Naive thymus-derived CD4-positive, alpha-beta T cell (primary cell): ENCODE results near the gene ECI1. TPM values are rescaled to one million over a fixed set of nuclear protein-coding genes. Genes with fewer than 3 reads are reported as not detected.
A peak's percentile ranks its signal among the peaks of the same experiment; 100 is the strongest.

ENCODE experiments used
- ATAC-seq: fragments of 150-1000 bp; cut with Tn5 transposase; 2 replicates; pipeline ENCODE4 v1.10.0; 2021; ENCODE audit warnings: mild to moderate bottlenecking, moderate library complexity
- CTCF ChIA-PET: fragments of 350-600 bp; sonication (Branson Sonifier 250); formaldehyde crosslinking; loops from one replicate; lab custom pipeline; 2021; ENCODE audit warnings: antibody characterized with exemption; lab: Charles Lee
- POLR2A ChIA-PET: fragments of 350-600 bp; sonication (Branson Sonifier 250); formaldehyde crosslinking; loops from one replicate; lab custom pipeline; 2021; ENCODE audit warnings: antibody characterized with exemption, inconsistent platforms; lab: Charles Lee
- DNase-seq, 9 donors: peaks; one replicate each; pipeline versions ENCODE4 v3.0.0 to v3.0.0-alpha.2; 2020 to 2022; ENCODE audit warnings: mixed read lengths in 1 of 9
- H3K27ac ChIP-seq: one replicate; pipeline ENCODE4 v1.7.0; 2013; ENCODE audit warnings: mild to moderate bottlenecking, low read depth, low read length, moderate library complexity
- H3K27me3 ChIP-seq, 2 donors: one replicate each; pipeline ENCODE4 v1.7.0; 2013; ENCODE audit warnings: low read length in 2 of 2, mild to moderate bottlenecking in 2 of 2, moderate library complexity in 2 of 2; ENCODE audit not compliant: control insufficient read depth in 2 of 2, insufficient read depth in 2 of 2
- H3K36me3 ChIP-seq, 3 experiments: 1 replicate in 2 of 3; 2 replicates in 1 of 3; pipeline ENCODE4 v1.7.0; 2013; ENCODE audit warnings: low read length in 3 of 3, mild to moderate bottlenecking in 3 of 3, moderate library complexity in 1 of 3; ENCODE audit not compliant: insufficient read depth in 3 of 3, control insufficient read depth in 2 of 3
- H3K4me1 ChIP-seq, 2 donors: one replicate each; pipeline ENCODE4 v1.7.0; 2013; ENCODE audit warnings: low read length in 2 of 2, mild to moderate bottlenecking in 2 of 2, moderate library complexity in 1 of 2; ENCODE audit not compliant: control insufficient read depth in 2 of 2, insufficient read depth in 2 of 2
- H3K4me3 ChIP-seq: 2 replicates; pipeline ENCODE4 v1.7.0; 2013; ENCODE audit warnings: mild to moderate bottlenecking, low read length
- H3K9me3 ChIP-seq, 3 experiments: 1 replicate in 2 of 3; 2 replicates in 1 of 3; pipeline ENCODE4 v1.7.0; 2013; ENCODE audit warnings: low read length in 3 of 3; ENCODE audit not compliant: control insufficient read depth in 2 of 3
- H3K27ac Mint-ChIP-seq, 9 donors: one replicate each; pipeline ENCODE4 v1.8.0; 2020 to 2022; ENCODE audit warnings: mixed read lengths in 9 of 9, mild to moderate bottlenecking in 8 of 9, moderate library complexity in 5 of 9, inconsistent platforms in 2 of 9
- H3K27me3 Mint-ChIP-seq, 5 donors: one replicate each; pipeline ENCODE4 v1.8.0; 2021 to 2022; ENCODE audit warnings: mixed read lengths in 5 of 5, mild to moderate bottlenecking in 1 of 5
- H3K36me3 Mint-ChIP-seq, 5 donors: one replicate each; pipeline ENCODE4 v1.8.0; 2020 to 2022; ENCODE audit warnings: mixed read lengths in 5 of 5, mild to moderate bottlenecking in 3 of 5, inconsistent platforms in 1 of 5
- H3K4me1 Mint-ChIP-seq, 7 donors: one replicate each; pipeline ENCODE4 v1.8.0; 2020 to 2022; ENCODE audit warnings: mixed read lengths in 7 of 7, mild to moderate bottlenecking in 3 of 7, inconsistent platforms in 1 of 7
- H3K4me3 Mint-ChIP-seq, 10 donors: one replicate each; pipeline ENCODE4 v1.8.0; 2020 to 2022; ENCODE audit warnings: mild to moderate bottlenecking in 10 of 10, mixed read lengths in 10 of 10, moderate library complexity in 6 of 10, inconsistent platforms in 2 of 10
- H3K9me3 Mint-ChIP-seq, 11 donors: one replicate each; pipeline ENCODE4 v1.8.0; 2020 to 2022; ENCODE audit warnings: mixed read lengths in 11 of 11, mild to moderate bottlenecking in 4 of 11, inconsistent platforms in 1 of 11, moderate library complexity in 1 of 11
- intact Hi-C, 2 donors: fragments of 100-400 bp; cut with micrococcal nuclease; formaldehyde crosslinking; loops; one replicate each; pipeline ENCODE4 v1.15.1; 2023
- polyA plus RNA-seq, 2 donors: library from polyadenylated mRNA; unstranded; fragments of 300-500 nt; fragmentation: Illumina TruSeq; gene quantifications; one replicate each; pipeline ENCODE4 v1.2.3, GENCODE V29; 2021
- total RNA-seq, 6 experiments: library from RNA in 5 of 6; stranded (reverse) in 5 of 6; gene quantifications; 1 replicate in 5 of 6; 2 replicates in 1 of 6; pipeline ENCODE4 v1.2.3 and lab custom pipeline; 2021 to 2026

The ECI1 gene
- total and polyA plus RNA-seq, 7 experiments from 2014 or later, result 19.9 to 44.2 (median 28.6) TPM

DNA sequence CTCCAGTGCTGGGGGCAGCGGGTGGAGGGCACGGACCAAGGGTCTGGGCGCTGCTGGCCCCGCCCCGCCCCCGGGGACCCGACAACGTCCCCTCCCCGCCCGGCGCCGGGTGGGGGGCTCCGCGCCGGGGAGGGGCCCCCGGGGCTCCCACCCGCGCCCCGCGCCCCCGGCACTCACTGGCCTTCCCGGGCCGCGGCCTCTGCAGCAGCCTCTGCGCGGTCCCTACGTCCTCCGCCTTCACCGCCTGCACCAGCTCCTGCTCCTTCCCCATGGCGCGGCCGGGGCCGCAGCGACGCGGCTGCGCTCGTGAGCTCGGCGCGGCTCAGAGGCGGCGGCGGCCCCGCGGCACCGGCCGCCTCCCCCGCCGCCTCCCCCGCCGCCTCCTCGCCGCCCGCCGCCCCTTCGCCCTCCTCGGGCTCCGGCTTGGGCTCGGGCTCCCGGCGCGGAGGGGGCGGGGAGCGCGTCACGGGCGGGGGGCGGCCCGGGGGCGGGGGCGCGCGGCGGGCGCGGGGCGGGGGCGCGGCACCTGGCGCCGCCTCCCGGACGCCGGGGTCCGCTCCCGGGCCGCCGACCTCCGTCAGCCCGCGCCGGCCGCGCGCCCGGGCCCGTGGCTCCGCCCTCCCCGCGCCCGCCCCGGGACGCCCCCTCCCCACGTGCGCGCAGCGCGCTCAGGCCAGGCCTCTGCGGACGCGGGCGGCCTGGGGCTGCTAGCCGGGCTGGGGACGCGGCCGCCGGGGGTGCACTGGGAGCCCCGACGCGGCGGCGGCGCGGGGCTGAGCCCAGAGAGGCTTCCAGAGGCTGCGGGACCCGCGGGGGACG is 55.0 kb downstream of the ECI1 start, which contains the start of gene CASKIN1:
TSS of gene CASKIN1 (minus strand) at position 444 of the 819 bp plus-strand sequence. CDS start at position 271, 173 bp downstream.
- DNase-seq, result peak in 1 of 9 donors; percentile 56

DNA sequence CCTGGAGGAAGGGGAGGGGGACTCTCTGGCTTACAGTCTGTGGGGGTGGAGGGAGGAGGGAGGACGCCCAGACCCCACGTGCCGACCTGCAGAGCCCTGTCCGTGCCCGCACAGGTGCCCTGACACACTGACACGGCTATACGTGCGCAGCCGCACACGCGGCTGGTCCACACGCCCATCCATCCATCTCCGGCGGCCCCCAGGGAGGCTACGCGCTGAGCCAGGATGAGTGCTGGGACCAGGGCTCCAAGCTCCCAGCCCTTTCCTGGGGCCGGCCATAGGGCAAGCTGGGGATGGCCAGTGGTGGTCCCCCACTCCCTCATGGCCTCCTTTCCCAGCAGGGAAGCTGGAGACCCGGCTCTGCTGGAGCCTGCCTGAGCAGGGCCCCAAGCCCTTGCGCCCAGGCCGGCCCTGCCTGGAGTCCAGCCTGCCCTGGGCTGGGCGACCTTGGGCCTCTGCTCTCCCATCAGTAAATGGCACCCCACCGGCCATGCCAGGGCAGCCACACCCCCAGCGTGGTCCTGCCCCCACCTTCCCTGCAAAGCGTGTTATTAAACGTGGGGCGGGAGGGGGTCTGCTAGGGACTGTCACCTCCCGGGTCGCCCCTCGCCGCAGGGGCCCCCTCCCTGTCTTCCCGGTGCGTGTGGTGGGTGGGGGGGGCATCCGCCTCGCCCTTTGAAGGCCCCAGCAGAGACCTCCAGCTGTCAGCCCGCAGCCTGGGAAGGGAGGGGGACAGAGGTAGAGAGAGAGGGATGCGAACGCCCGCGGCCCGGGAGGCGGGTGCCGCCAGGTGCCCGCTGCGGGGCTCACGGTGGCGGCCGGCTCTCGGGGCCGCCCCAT is 55.8 kb downstream of the ECI1 start:
- Histone ChIP-seq H3K27me3 (peaks cover 6 to 11% of the 10 kb centered on the region in 2 donors), H3K4me3 (no peak overlapping the region), H3K4me1 (peaks cover 0 to 8% of the 10 kb centered on the region in 2 donors), H3K9me3 (no peaks in the 10 kb centered on the region), H3K36me3 (no peaks in the 10 kb centered on the region), H3K27ac (no peak overlapping the region)
- CTCF ChIA-PET, result interaction anchor here (0.6 to 3.7 kb wide), 9 partner anchors 8 to 306 kb away, joined by 3 to 32 read pairs (median 4); partner anchors contain the start of gene ECI1
- H3K9me3 Mint-ChIP-seq, result no peaks in the 10 kb centered on the region
- DNase-seq (no peak), ATAC-seq (peak; percentile 6)
- POLR2A ChIA-PET, result interaction anchor here (0.5 to 2.4 kb wide), 11 partner anchors 8 to 318 kb away, joined by 3 to 9 read pairs (median 5); partner anchors contain the start of genes ATP6V0C, CCNF, ECI1 and MLST8
- peak overlapping the region in 6 of 10 donors; percentile 26 to 79 (median 49) for H3K4me3 Mint-ChIP-seq
- H3K27me3 Mint-ChIP-seq, result peaks cover 14 to 42% (median 16%) of the 10 kb centered on the region in 5 donors
- intact Hi-C loops, result loop anchor here (1.0 kb wide), 6 partner anchors 10 to 306 kb away; partner anchors contain the start of genes ABCA3 (in 2 of the 2), ECI1 (in 1 of the 2) and MLST8 (in 1 of the 2)
- H3K36me3 Mint-ChIP-seq, result no peaks in the 10 kb centered on the region
- peaks cover 0 to 6% (median 4%) of the 10 kb centered on the region in 7 donors for H3K4me1 Mint-ChIP-seq
- no peak overlapping the region for H3K27ac Mint-ChIP-seq

More for the DNA sequence above, 55.0 kb downstream of the ECI1 start, which contains the start of gene CASKIN1:
- H3K27me3 Mint-ChIP-seq, result peaks cover 14 to 45% (median 16%) of the 10 kb centered on the region in 5 donors
- no peak within 1 kb of the TSS for H3K27ac ChIP-seq
- CTCF ChIA-PET, result interaction anchor here (0.7 to 3.7 kb wide), 2 partner anchors 34 to 55 kb away, joined by 3 to 32 read pairs; partner anchors contain the start of gene ECI1
- ATAC-seq, result peak; percentile 59
- H3K4me3 Mint-ChIP-seq, result peak within 1 kb of the TSS in 9 of 10 donors; percentile 43 to 84 (median 61)
- POLR2A ChIA-PET, result interaction anchor here (0.5 to 2.4 kb wide), 3 partner anchors 8 to 55 kb away, joined by 5 to 9 read pairs (median 8); partner anchors contain the start of genes ECI1 and MLST8
- H3K4me3 ChIP-seq, result no peak within 1 kb of the TSS
- H3K9me3 Mint-ChIP-seq, result no peaks in the 10 kb centered on the region
- H3K4me1 ChIP-seq, result peaks cover 0 to 8% of the 10 kb centered on the region in 2 donors
- intact Hi-C loops, result no loop called here
- no peaks in the 10 kb centered on the region for H3K36me3 Mint-ChIP-seq
- no peak within 1 kb of the TSS for H3K27ac Mint-ChIP-seq
- H3K4me1 Mint-ChIP-seq, result peaks cover 0 to 6% (median 4%) of the 10 kb centered on the region in 7 donors
- no peaks in the 10 kb centered on the region for H3K36me3 ChIP-seq
- H3K9me3 ChIP-seq, result no peaks in the 10 kb centered on the region
- peaks cover 6 to 11% of the 10 kb centered on the region in 2 donors for H3K27me3 ChIP-seq

DNA sequence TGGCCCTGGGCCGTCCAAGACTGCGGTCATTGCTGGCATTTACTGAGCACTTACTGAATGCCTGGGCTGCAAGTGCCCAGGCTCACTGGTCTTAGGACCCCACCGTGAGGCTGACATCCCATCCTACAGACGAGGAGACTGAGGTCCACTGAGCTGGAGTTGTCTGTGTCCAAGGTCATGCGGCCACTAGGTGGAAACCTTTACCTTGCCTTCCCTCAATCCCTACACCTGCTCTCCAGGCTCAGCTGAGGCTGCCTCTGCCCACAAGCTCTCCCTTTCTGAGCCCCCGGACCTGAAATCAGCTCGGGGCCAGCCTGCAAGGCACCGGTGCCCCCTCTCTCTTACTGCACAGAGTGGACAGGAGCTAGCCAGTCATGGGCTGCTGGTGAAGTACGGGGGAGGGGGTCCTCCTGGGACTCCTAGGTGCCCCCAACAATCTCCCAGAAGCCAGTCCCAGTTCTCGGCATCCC is 56.5 kb downstream of the ECI1 start:
- ChIA-PET POLR2A (interaction anchor here (0.7 to 2.4 kb wide), 10 partner anchors 8 to 319 kb away, joined by 3 to 9 read pairs (median 4); partner anchors contain the start of genes ATP6V0C, CCNF, ECI1 and MLST8), CTCF (interaction anchor here (0.6 to 3.7 kb wide), 13 partner anchors 8 to 351 kb away, joined by 3 to 32 read pairs (median 3); partner anchors contain the start of genes ABCA3 and ECI1)
- Mint-ChIP-seq H3K4me3 (peak overlapping the region in 8 of 10 donors; percentile 34 to 79 (median 50)), H3K9me3 (no peaks in the 10 kb centered on the region), H3K27me3 (peaks cover 14 to 38% (median 16%) of the 10 kb centered on the region in 5 donors), H3K27ac (peak overlapping the region in 1 of 9 donors; percentile 28), H3K4me1 (peaks cover 0 to 6% (median 4%) of the 10 kb centered on the region in 7 donors), H3K36me3 (no peaks in the 10 kb centered on the region)
- Histone ChIP-seq H3K27me3 (peaks cover 6 to 11% of the 10 kb centered on the region in 2 donors), H3K36me3 (no peaks in the 10 kb centered on the region), H3K4me3 (no peak overlapping the region), H3K9me3 (no peaks in the 10 kb centered on the region), H3K27ac (no peak overlapping the region), H3K4me1 (peaks cover 0 to 8% of the 10 kb centered on the region in 2 donors)
- ATAC-seq (peak; percentile 73), DNase-seq (peak in 7 of 9 donors; percentile 41 to 63 (median 55))
- intact Hi-C loops, result loop anchor here (1.0 kb wide), 6 partner anchors 10 to 306 kb away; partner anchors contain the start of genes ABCA3 (in 2 of the 2), ECI1 (in 1 of the 2) and MLST8 (in 1 of the 2)

DNA sequence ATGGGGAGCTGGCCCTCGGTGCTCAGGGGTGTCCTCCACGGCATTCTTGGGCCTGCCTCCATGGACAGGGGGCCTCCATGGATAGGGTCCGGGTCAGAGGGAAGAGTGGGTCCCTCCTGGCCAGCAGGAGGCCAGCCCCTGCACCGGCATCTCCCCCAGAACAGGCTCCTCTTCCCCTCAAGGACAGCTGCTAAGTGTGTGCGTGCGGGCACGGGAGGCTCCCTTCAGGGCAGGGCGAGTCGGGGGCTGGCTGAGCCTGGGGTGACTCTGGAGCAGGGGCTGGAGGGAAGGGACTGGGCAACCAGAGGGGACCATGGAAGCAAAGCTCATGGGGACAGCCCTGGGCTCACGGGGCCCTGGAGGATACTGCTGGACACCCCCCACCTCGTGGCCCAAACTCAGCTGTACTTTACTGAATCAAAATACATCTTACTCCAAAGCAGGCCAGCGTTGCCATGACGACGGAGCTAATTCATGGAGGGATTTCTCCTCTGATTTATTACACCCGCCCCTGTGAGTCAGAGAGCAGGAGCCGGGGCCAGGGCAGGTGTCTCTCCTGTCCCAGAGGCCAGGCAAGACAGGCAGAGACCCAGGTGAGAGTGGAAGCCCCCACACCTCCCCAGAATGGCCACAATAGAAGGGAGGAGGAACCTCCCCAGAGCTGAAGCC is 57.1 kb downstream of the ECI1 start:
- Mint-ChIP-seq H3K4me3 (peak overlapping the region in 5 of 10 donors; percentile 26 to 79 (median 43)), H3K9me3 (no peaks in the 10 kb centered on the region), H3K4me1 (peaks cover 0 to 6% (median 4%) of the 10 kb centered on the region in 7 donors), H3K27me3 (peaks cover 14 to 38% (median 16%) of the 10 kb centered on the region in 5 donors), H3K36me3 (no peaks in the 10 kb centered on the region), H3K27ac (peak overlapping the region in 1 of 9 donors; percentile 28)
- ATAC-seq (no peak), DNase-seq (no peak)
- Histone ChIP-seq H3K9me3 (no peaks in the 10 kb centered on the region), H3K27ac (no peak overlapping the region), H3K4me3 (no peak overlapping the region), H3K36me3 (no peaks in the 10 kb centered on the region), H3K4me1 (peaks cover 0 to 8% of the 10 kb centered on the region in 2 donors), H3K27me3 (peaks cover 6 to 11% of the 10 kb centered on the region in 2 donors)
- ChIA-PET POLR2A (interaction anchor here (0.7 to 2.4 kb wide), 9 partner anchors 11 to 319 kb away, joined by 3 to 9 read pairs (median 5); partner anchors contain the start of genes ATP6V0C, CCNF, ECI1 and MLST8), CTCF (interaction anchor here (0.7 to 3.7 kb wide), 13 partner anchors 9 to 351 kb away, joined by 3 to 32 read pairs (median 3); partner anchors contain the start of genes ABCA3 and ECI1)
- intact Hi-C loops, result no loop called here

DNA sequence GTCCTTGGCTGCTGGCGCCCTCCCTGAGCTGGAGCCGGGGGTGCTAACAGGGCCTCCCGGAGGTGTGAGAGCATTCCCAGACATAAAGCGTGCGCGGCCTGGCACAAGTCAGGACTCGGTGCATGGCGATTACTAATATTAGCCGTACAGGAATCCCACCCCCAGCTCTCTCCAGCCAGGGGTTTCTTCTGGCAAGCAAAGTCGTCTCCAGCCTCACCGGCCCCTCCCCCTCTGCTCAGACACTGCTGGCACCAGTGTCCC is 60.0 kb downstream of the ECI1 start:
- Histone ChIP-seq H3K27ac (no peak overlapping the region), H3K36me3 (no peaks in the 10 kb centered on the region), H3K4me1 (peaks cover 0 to 8% of the 10 kb centered on the region in 2 donors), H3K27me3 (no peaks in the 10 kb centered on the region), H3K9me3 (no peaks in the 10 kb centered on the region), H3K4me3 (no peak overlapping the region)
- Mint-ChIP-seq H3K4me1 (peaks cover 0 to 6% (median 4%) of the 10 kb centered on the region in 7 donors), H3K4me3 (no peak overlapping the region), H3K36me3 (no peaks in the 10 kb centered on the region), H3K27me3 (peaks cover 0 to 15% (median 5%) of the 10 kb centered on the region in 5 donors), H3K27ac (no peak overlapping the region), H3K9me3 (no peaks in the 10 kb centered on the region)
- intact Hi-C loops, result no loop called here
- POLR2A ChIA-PET, result no interaction called here
- no peak for DNase-seq
- CTCF ChIA-PET, result no interaction called here
- no peak for ATAC-seq
